ENCODE results near the gene ADAM12.

The ADAM12 gene

GRCh38 chr10:126094537-126094936 is 293.7 kb downstream of the ADAM12 start:
- in situ Hi-C loops (cut with MboI; ENCODE audit: low sequenced_read_pairs) = no loop called here

- in situ Hi-C loops (cut with MboI; ENCODE audit: low sequenced_read_pairs) = no loop called here
Observed at GRCh38 chr10:126092366-126093215, 295.7 kb downstream of the ADAM12 start.

GRCh38 chr10:126090911-126091728 is 297.2 kb downstream of the ADAM12 start:
- in situ Hi-C loops (cut with MboI; ENCODE audit: low sequenced_read_pairs) = no loop called here

GRCh38 chr10:126090443-126090842 is 297.8 kb downstream of the ADAM12 start:
- in situ Hi-C loops (cut with MboI; ENCODE audit: low sequenced_read_pairs) = no loop called here

GRCh38 chr10:126087796-126088505 is 300.3 kb downstream of the ADAM12 start:
- in situ Hi-C loops (cut with MboI; ENCODE audit: low sequenced_read_pairs) = no loop called here

GRCh38 chr10:126087153-126087680 is 301.1 kb downstream of the ADAM12 start:
- in situ Hi-C loops (cut with MboI; ENCODE audit: low sequenced_read_pairs) = no loop called here

GRCh38 chr10:126085806-126086205 is 302.5 kb downstream of the ADAM12 start:
- in situ Hi-C loops (cut with MboI; ENCODE audit: low sequenced_read_pairs) = no loop called here

- in situ Hi-C loops (cut with MboI; ENCODE audit: low sequenced_read_pairs) = no loop called here
Observed at GRCh38 chr10:126084369-126084768, 303.9 kb downstream of the ADAM12 start.

GRCh38 chr10:126083009-126083408 is 305.3 kb downstream of the ADAM12 start:
- in situ Hi-C loops (cut with MboI; ENCODE audit: low sequenced_read_pairs) = no loop called here

- in situ Hi-C loops (cut with MboI; ENCODE audit: low sequenced_read_pairs) = no loop called here
Observed at GRCh38 chr10:126081841-126082466, 306.3 kb downstream of the ADAM12 start.

- in situ Hi-C loops (cut with MboI; ENCODE audit: low sequenced_read_pairs) = no loop called here
Observed at GRCh38 chr10:126080879-126081411, 307.3 kb downstream of the ADAM12 start.

- in situ Hi-C loops (cut with MboI; ENCODE audit: low sequenced_read_pairs) = no loop called here
Observed at GRCh38 chr10:126080291-126080825, 307.9 kb downstream of the ADAM12 start.

GRCh38 chr10:126075009-126075408 is 313.3 kb downstream of the ADAM12 start:
- in situ Hi-C loops (cut with MboI; ENCODE audit: low sequenced_read_pairs) = no loop called here

- in situ Hi-C loops (cut with MboI; ENCODE audit: low sequenced_read_pairs) = no loop called here
Observed at GRCh38 chr10:126074291-126074690, 314.0 kb downstream of the ADAM12 start.

- in situ Hi-C loops (cut with MboI; ENCODE audit: low sequenced_read_pairs) = no loop called here
Observed at GRCh38 chr10:126073606-126074005, 314.7 kb downstream of the ADAM12 start.

GRCh38 chr10:126072622-126073021 is 315.7 kb downstream of the ADAM12 start:
- in situ Hi-C loops (cut with MboI; ENCODE audit: low sequenced_read_pairs) = no loop called here

GRCh38 chr10:126070476-126071215 is 317.6 kb downstream of the ADAM12 start:
- in situ Hi-C loops (cut with MboI; ENCODE audit: low sequenced_read_pairs) = no loop called here

GRCh38 chr10:126068322-126068721 is 320.0 kb downstream of the ADAM12 start:
- in situ Hi-C loops (cut with MboI; ENCODE audit: low sequenced_read_pairs) = no loop called here

- in situ Hi-C loops (cut with MboI; ENCODE audit: low sequenced_read_pairs) = no loop called here
Observed at GRCh38 chr10:126066456-126066855, 321.8 kb downstream of the ADAM12 start.

Measured in hTERT RPE-1 (cell line).